DND-41 (cell line): ENCODE data around the gene CLASP1.

ENCODE experiments used
- EZH2 ChIP-seq: IDR thresholded peaks from 3 replicates; pipeline ENCODE4 v1.6.1; 2012; ENCODE audit warnings: borderline replicate concordance, low read depth, mild to moderate bottlenecking, moderate library complexity, low read length, inconsistent platforms; ENCODE audit not compliant: severe bottlenecking
- TF ChIP-seq, protein P1 (sequence below): IDR thresholded peaks from 2 replicates; pipeline ENCODE4 v1.5.1; 2012; ENCODE audit warnings: borderline replicate concordance, low read length, moderate library complexity, mild to moderate bottlenecking; ENCODE audit not compliant: poor library complexity, severe bottlenecking; ENCODE audit errors: extremely low read depth

GRCh38 chr2:121640380-121641316 lies 8.6 kb downstream of the CLASP1 start:
- TF ChIP-seq, protein P1, sequence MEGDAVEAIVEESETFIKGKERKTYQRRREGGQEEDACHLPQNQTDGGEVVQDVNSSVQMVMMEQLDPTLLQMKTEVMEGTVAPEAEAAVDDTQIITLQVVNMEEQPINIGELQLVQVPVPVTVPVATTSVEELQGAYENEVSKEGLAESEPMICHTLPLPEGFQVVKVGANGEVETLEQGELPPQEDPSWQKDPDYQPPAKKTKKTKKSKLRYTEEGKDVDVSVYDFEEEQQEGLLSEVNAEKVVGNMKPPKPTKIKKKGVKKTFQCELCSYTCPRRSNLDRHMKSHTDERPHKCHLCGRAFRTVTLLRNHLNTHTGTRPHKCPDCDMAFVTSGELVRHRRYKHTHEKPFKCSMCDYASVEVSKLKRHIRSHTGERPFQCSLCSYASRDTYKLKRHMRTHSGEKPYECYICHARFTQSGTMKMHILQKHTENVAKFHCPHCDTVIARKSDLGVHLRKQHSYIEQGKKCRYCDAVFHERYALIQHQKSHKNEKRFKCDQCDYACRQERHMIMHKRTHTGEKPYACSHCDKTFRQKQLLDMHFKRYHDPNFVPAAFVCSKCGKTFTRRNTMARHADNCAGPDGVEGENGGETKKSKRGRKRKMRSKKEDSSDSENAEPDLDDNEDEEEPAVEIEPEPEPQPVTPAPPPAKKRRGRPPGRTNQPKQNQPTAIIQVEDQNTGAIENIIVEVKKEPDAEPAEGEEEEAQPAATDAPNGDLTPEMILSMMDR: no peak
- TF ChIP-seq EZH2: no peak
